Caco-2 (cell line): ENCODE results near the gene SORT1. TPM values are rescaled to one million over a fixed set of nuclear protein-coding genes. Genes with fewer than 3 reads are reported as not detected.
A peak's percentile ranks its signal among the peaks of the same experiment; 100 is the strongest.
"Not testable (repeated sequence)": the region's sequence is repeated elsewhere in the genome, so short reads cannot be mapped to it uniquely, and the experiment has no call there.

ENCODE experiments used
- Bru-seq: library from RNA; stranded (reverse); fragments of 400-500 nt; gene quantifications from one replicate; lab custom pipeline; 2021; lab: Mats Ljungman, UMichigan
- BruChase-seq, 2 experiments: library from RNA; stranded (reverse); fragments of 400-500 nt; gene quantifications; one replicate each; lab custom pipeline; 2021; lab: Mats Ljungman, UMichigan
- BruUV-seq: library from RNA; stranded (reverse); fragments of 400-500 nt; replicated peaks from 2 replicates; lab custom pipeline; 2021; lab: Mats Ljungman, UMichigan
- CTCF ChIA-PET: fragments of 300-600 bp; sonication (Branson Sonifier 250); formaldehyde crosslinking; loops from one replicate; lab custom pipeline; 2022; ENCODE audit warnings: antibody characterized with exemption; lab: Charles Lee
- POLR2A ChIA-PET: fragments of 300-600 bp; sonication (Branson Sonifier 250); formaldehyde crosslinking; loops from one replicate; lab custom pipeline; 2022; ENCODE audit warnings: antibody characterized with exemption; lab: Charles Lee
- DNase-seq, 2 experiments: peaks; one replicate each; pipeline versions ENCODE4 v3.0.0 to v3.0.0-alpha.2; 2020 to 2022
- H3K27me3 ChIP-seq: replicated peaks from 2 replicates; pipeline ENCODE4 v1.6.0; 2011; ENCODE audit warnings: low read length; ENCODE audit not compliant: control insufficient read depth, insufficient read depth
- H3K36me3 ChIP-seq: 2 replicates; pipeline ENCODE4 v1.5.1; 2011; ENCODE audit warnings: low read length; ENCODE audit not compliant: control insufficient read depth, insufficient read depth
- H3K4me1 ChIP-seq: fragments of 250-450 bp; sonication (Bioruptor Pico); 2 replicates; pipeline ENCODE4 v1.5.1; 2020; ENCODE audit warnings: mild to moderate bottlenecking
- H3K4me3 ChIP-seq: 2 replicates; pipeline ENCODE4 v1.5.1; 2011; ENCODE audit warnings: low read depth, mild to moderate bottlenecking, control low read depth, low read length
- H3K9me3 ChIP-seq: fragments of 250-450 bp; sonication (Bioruptor Pico); 2 replicates; pipeline ENCODE4 v1.5.1; 2020; ENCODE audit warnings: mild to moderate bottlenecking, moderate library complexity
- H3K27ac Mint-ChIP-seq: one replicate; pipeline ENCODE4 v1.8.0; 2022; ENCODE audit warnings: mixed read lengths; ENCODE audit not compliant: unreplicated experiment
- H3K27me3 Mint-ChIP-seq: one replicate; pipeline ENCODE4 v1.8.0; 2022; ENCODE audit warnings: mixed read lengths; ENCODE audit not compliant: insufficient read depth, unreplicated experiment
- H3K36me3 Mint-ChIP-seq: one replicate; pipeline ENCODE4 v1.8.0; 2022; ENCODE audit warnings: mild to moderate bottlenecking, mixed read lengths; ENCODE audit not compliant: insufficient read depth, unreplicated experiment
- H3K4me1 Mint-ChIP-seq: one replicate; pipeline ENCODE4 v1.8.0; 2022; ENCODE audit warnings: low read depth, mixed read lengths; ENCODE audit not compliant: unreplicated experiment
- H3K4me3 Mint-ChIP-seq: one replicate; pipeline ENCODE4 v1.8.0; 2022; ENCODE audit warnings: mild to moderate bottlenecking, moderate library complexity, mixed read lengths; ENCODE audit not compliant: unreplicated experiment
- H3K9me3 Mint-ChIP-seq: one replicate; pipeline ENCODE4 v1.8.0; 2022; ENCODE audit warnings: mixed read lengths; ENCODE audit not compliant: unreplicated experiment
- CTCF ChIP-seq, 2 experiments: fragments of 200-600 bp in 1 of 2; IDR thresholded peaks; 1 replicate in 1 of 2; 2 replicates in 1 of 2; pipeline versions ENCODE4 v1.5.1 to v1.8.0; 2011 to 2022; ENCODE audit warnings: antibody characterized with exemption in 1 of 2, control low read depth in 1 of 2, inconsistent platforms in 1 of 2, low read depth in 1 of 2, low read length in 1 of 2, mild to moderate bottlenecking in 1 of 2, moderate library complexity in 1 of 2; ENCODE audit not compliant: insufficient read depth in 1 of 2, severe bottlenecking in 1 of 2, unreplicated experiment in 1 of 2
- intact Hi-C: fragments of 100-400 bp; cut with micrococcal nuclease; formaldehyde crosslinking; loops from one replicate; pipeline ENCODE4 v1.10.0; 2022; ENCODE audit not compliant: unreplicated experiment
- long read RNA-seq: library from polyadenylated mRNA; stranded (forward); transcript quantifications from one replicate; pipeline ENCODE4 v2.0.0, GENCODE V29; 2022
- total RNA-seq: library from RNA; stranded (reverse); gene quantifications from 2 replicates; pipeline ENCODE4 v1.2.3, GENCODE V29; 2022

The SORT1 gene
- total RNA-seq, result 65.2 and 67.1 TPM in 2 replicates
- percentile 68 among the genes with signal in this experiment for Bru-seq, nascent RNA
- BruChase-seq, experiment 1, labeled RNA remaining after a 2-hour chase, result percentile 74 among the genes with signal in this experiment
- BruChase-seq, experiment 2, labeled RNA remaining after a 6-hour chase, result percentile 85 among the genes with signal in this experiment
- long read RNA-seq, full-length matches to known transcripts, result 43 of 112 reads
- long read RNA-seq, partial matches to known transcripts, result 10 of 112 reads
- long read RNA-seq, other reads (novel, unspliced or antisense), result 59 of 112 reads

- H3K9me3 ChIP-seq, result no peaks in the 10 kb centered on the region
- ChIA-PET POLR2A (interaction anchor here (0.5 to 1.3 kb wide), 4 partner anchors 27 to 115 kb away, joined by 3 to 4 read pairs (median 4); partner anchors contain the start of gene PSRC1), CTCF (interaction anchor here (1.2 to 3.6 kb wide), 4 partner anchors 115 to 138 kb away, joined by 4 to 15 read pairs (median 12); partner anchors contain the start of gene PSRC1)
- no peak for TF ChIP-seq CTCF (IDR thresholded peaks at IDR 0.05; ENCODE audit: insufficient read depth in 1 of 2, low read depth in 1 of 2, low read length in 1 of 2, severe bottlenecking in 1 of 2, unreplicated experiment in 1 of 2)
- H3K4me1 Mint-ChIP-seq, result peaks cover 14% of the 10 kb centered on the region
- peak within 1 kb of the TSS; percentile 73 for H3K27ac Mint-ChIP-seq
- peaks cover 31% of the 10 kb centered on the region for H3K4me1 ChIP-seq
- peak within 1 kb of the TSS; percentile 79 for H3K4me3 Mint-ChIP-seq
- H3K9me3 Mint-ChIP-seq, result no peaks in the 10 kb centered on the region
- BruUV-seq, result no TSS peak
- H3K27me3 Mint-ChIP-seq, result no peaks in the 10 kb centered on the region
- peak within 1 kb of the TSS; percentile 51 for H3K4me3 ChIP-seq
- H3K27me3 ChIP-seq, result no peaks in the 10 kb centered on the region
- peaks cover 2% of the 10 kb centered on the region for H3K36me3 Mint-ChIP-seq
- H3K36me3 ChIP-seq, result no peaks in the 10 kb centered on the region
- intact Hi-C loops, result loop anchor here (1.0 to 5.0 kb wide), 2 partner anchors 24 to 305 kb away; partner anchors contain the start of gene TMEM167B
- peak; percentile 91 to 94 for DNase-seq
Observed at GRCh38 chr1:109397581-109398342, at the start of gene SORT1. Gene SORT1 (minus strand): TSS chr1:109397918. CDS start chr1:109397892, 26 bp downstream.

GRCh38 chr1:109445949-109446695, 48.4 kb upstream of the SORT1 start:
- H3K4me1 ChIP-seq, H3K27me3 Mint-ChIP-seq, DNase-seq, H3K27ac Mint-ChIP-seq, H3K4me1 Mint-ChIP-seq, intact Hi-C loops, H3K27me3 ChIP-seq, BruUV-seq, H3K36me3 Mint-ChIP-seq, H3K4me3 ChIP-seq, H3K4me3 Mint-ChIP-seq, POLR2A ChIA-PET, H3K9me3 ChIP-seq, H3K9me3 Mint-ChIP-seq, H3K36me3 ChIP-seq: not testable (repeated sequence)
- CTCF ChIA-PET, result interaction anchor here (0.6 kb wide), 1 partner anchor 9 kb away, joined by 6 read pairs; no protein-coding TSS in a partner anchor

GRCh38 chr1:109444346-109444745, 46.6 kb upstream of the SORT1 start:
- H3K36me3 Mint-ChIP-seq, result no peaks in the 10 kb centered on the region
- POLR2A ChIA-PET, result no interaction called here
- H3K36me3 ChIP-seq, result no peaks in the 10 kb centered on the region
- CTCF ChIA-PET, result no interaction called here
- TF ChIP-seq CTCF (IDR thresholded peaks at IDR 0.05; ENCODE audit: insufficient read depth in 1 of 2, low read depth in 1 of 2, low read length in 1 of 2, severe bottlenecking in 1 of 2, unreplicated experiment in 1 of 2), result no peak
- H3K4me1 ChIP-seq, result no peaks in the 10 kb centered on the region
- H3K27ac Mint-ChIP-seq, result no peak overlapping the region
- intact Hi-C loops, result no loop called here
- BruUV-seq, result no TSS peak
- H3K4me3 Mint-ChIP-seq, result no peak overlapping the region
- no peaks in the 10 kb centered on the region for H3K9me3 ChIP-seq
- no peaks in the 10 kb centered on the region for H3K27me3 Mint-ChIP-seq
- no peaks in the 10 kb centered on the region for H3K4me1 Mint-ChIP-seq
- no peak overlapping the region for H3K4me3 ChIP-seq
- no peaks in the 10 kb centered on the region for H3K9me3 Mint-ChIP-seq
- DNase-seq, result no peak
- H3K27me3 ChIP-seq, result no peaks in the 10 kb centered on the region
